ENCODE data around the gene GUCY2C.

Gene GUCY2C

GRCh38 chr12:14723763-14724162 lies 27.4 kb upstream of the GUCY2C start:
- TF ChIP-seq, protein P1, sequence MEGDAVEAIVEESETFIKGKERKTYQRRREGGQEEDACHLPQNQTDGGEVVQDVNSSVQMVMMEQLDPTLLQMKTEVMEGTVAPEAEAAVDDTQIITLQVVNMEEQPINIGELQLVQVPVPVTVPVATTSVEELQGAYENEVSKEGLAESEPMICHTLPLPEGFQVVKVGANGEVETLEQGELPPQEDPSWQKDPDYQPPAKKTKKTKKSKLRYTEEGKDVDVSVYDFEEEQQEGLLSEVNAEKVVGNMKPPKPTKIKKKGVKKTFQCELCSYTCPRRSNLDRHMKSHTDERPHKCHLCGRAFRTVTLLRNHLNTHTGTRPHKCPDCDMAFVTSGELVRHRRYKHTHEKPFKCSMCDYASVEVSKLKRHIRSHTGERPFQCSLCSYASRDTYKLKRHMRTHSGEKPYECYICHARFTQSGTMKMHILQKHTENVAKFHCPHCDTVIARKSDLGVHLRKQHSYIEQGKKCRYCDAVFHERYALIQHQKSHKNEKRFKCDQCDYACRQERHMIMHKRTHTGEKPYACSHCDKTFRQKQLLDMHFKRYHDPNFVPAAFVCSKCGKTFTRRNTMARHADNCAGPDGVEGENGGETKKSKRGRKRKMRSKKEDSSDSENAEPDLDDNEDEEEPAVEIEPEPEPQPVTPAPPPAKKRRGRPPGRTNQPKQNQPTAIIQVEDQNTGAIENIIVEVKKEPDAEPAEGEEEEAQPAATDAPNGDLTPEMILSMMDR (IDR thresholded peaks at IDR 0.05; ENCODE audit: low read depth, low read length, missing control alignments) = peak; percentile 38
- H3K4me3 ChIP-seq (ENCODE audit: low read depth, low read length) = no peak overlapping the region
- in situ Hi-C loops (cut with HindIII; ENCODE audit: low sequenced_read_pairs) = no loop called here
- peak; percentile 2 for DNase-seq (ENCODE audit: low read depth)

DNA sequence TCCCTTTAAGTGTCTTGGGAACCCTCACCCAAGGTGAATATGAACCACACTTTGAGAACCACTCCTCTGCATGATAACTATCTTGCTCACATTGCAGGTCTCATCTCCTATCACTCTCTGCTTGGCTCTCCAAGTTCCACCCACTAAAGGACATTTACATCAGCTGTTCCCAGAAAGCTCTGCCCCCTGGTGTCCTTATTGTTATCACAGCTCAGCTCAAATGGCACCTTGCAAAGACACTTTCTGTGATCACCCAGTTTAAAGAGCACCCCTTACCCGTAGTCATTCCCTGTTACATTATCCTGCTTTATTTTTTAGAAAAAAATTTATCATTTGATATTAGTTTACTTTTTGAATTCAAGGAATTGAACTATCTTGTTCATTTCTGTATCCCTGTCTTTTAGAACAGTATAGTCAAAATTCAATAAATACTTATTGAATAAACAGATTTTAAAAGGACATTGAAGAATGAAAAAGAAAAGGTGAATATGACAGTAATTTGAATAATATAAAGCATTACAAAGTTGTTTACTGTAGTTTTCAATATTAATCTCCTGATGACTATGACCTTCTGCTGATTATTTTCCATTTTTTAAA lies 20.5 kb upstream of the GUCY2C start:
- TF ChIP-seq, protein P1 (IDR thresholded peaks at IDR 0.05; ENCODE audit: low read depth, low read length, missing control alignments) = peak; percentile 52
- peak; percentile 4 for DNase-seq (ENCODE audit: low read depth)
- in situ Hi-C loops (cut with HindIII; ENCODE audit: low sequenced_read_pairs) = no loop called here

GRCh38 chr12:14714437-14714836 lies 18.0 kb upstream of the GUCY2C start:
- DNase-seq (ENCODE audit: low read depth) = no peak
- in situ Hi-C loops (cut with HindIII; ENCODE audit: low sequenced_read_pairs) = no loop called here
- H3K4me3 ChIP-seq (ENCODE audit: low read depth, low read length) = no peak overlapping the region
- TF ChIP-seq, protein P1 (IDR thresholded peaks at IDR 0.05; ENCODE audit: low read depth, low read length, missing control alignments) = no peak

More for the DNA sequence above, 20.5 kb upstream of the GUCY2C start:
- no peak overlapping the region for H3K4me3 ChIP-seq (ENCODE audit: low read depth, low read length)

GRCh38 chr12:14710632-14711320 lies 14.4 kb upstream of the GUCY2C start:
- in situ Hi-C loops (cut with HindIII; ENCODE audit: low sequenced_read_pairs) = no loop called here
- DNase-seq (ENCODE audit: low read depth) = no peak
- TF ChIP-seq, protein P1 (IDR thresholded peaks at IDR 0.05; ENCODE audit: low read depth, low read length, missing control alignments) = no peak
- no peak overlapping the region for H3K4me3 ChIP-seq (ENCODE audit: low read depth, low read length)

- H3K4me3 ChIP-seq (ENCODE audit: low read depth, low read length) = no peak overlapping the region
- in situ Hi-C loops (cut with HindIII; ENCODE audit: low sequenced_read_pairs) = no loop called here
- TF ChIP-seq, protein P1 (IDR thresholded peaks at IDR 0.05; ENCODE audit: low read depth, low read length, missing control alignments) = no peak
- DNase-seq (ENCODE audit: low read depth) = no peak
Observed at GRCh38 chr12:14701809-14702568, 5.6 kb upstream of the GUCY2C start.

- in situ Hi-C loops (cut with HindIII; ENCODE audit: low sequenced_read_pairs) = no loop called here
- DNase-seq (ENCODE audit: low read depth) = no peak
- no peak overlapping the region for H3K4me3 ChIP-seq (ENCODE audit: low read depth, low read length)
- TF ChIP-seq, protein P1 (IDR thresholded peaks at IDR 0.05; ENCODE audit: low read depth, low read length, missing control alignments) = no peak
Observed at GRCh38 chr12:14700935-14701334, 4.5 kb upstream of the GUCY2C start.

Data from astrocyte of the cerebellum (primary cell).